ENCODE results near the gene ZNF358.
A peak's percentile ranks its signal among the peaks of the same experiment; 100 is the strongest.

ZNF358 gene

GRCh38 chr19:7522923-7523667 is 7.2 kb downstream of the ZNF358 start:
- TF ChIP-seq ZFX (IDR thresholded peaks at IDR 0.05) = no peak
- TF ChIP-seq, protein P1, sequence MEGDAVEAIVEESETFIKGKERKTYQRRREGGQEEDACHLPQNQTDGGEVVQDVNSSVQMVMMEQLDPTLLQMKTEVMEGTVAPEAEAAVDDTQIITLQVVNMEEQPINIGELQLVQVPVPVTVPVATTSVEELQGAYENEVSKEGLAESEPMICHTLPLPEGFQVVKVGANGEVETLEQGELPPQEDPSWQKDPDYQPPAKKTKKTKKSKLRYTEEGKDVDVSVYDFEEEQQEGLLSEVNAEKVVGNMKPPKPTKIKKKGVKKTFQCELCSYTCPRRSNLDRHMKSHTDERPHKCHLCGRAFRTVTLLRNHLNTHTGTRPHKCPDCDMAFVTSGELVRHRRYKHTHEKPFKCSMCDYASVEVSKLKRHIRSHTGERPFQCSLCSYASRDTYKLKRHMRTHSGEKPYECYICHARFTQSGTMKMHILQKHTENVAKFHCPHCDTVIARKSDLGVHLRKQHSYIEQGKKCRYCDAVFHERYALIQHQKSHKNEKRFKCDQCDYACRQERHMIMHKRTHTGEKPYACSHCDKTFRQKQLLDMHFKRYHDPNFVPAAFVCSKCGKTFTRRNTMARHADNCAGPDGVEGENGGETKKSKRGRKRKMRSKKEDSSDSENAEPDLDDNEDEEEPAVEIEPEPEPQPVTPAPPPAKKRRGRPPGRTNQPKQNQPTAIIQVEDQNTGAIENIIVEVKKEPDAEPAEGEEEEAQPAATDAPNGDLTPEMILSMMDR (conservative IDR thresholded peaks at IDR 0.05) = no peak
- peak overlapping the region; percentile 47 for H3K27ac ChIP-seq

DNA sequence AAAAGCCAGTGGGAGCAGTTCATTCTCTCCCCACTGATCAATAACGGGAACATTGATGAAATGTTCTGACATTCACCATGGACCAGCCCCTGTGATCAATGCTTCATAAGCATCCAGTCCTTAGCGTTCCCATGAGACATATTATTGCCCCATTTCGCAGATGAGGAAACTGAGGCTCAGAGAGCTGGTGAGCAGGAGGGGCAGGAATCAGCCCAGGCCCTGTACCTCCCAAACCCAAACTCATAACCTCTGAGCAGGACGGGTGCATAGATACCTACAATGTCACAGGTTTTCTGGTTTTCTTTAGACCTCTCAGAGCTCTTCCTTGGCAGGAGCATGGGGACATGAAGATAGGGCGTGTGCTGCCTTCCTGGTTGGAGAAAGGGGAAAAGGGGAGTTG is 8.6 kb downstream of the ZNF358 start:
- no peak overlapping the region for H3K27ac ChIP-seq
- TF ChIP-seq, protein P1 (conservative IDR thresholded peaks at IDR 0.05) = no peak
- no peak for TF ChIP-seq ZFX (IDR thresholded peaks at IDR 0.05)

GRCh38 chr19:7524992-7525739 is 9.3 kb downstream of the ZNF358 start:
- TF ChIP-seq ZFX (IDR thresholded peaks at IDR 0.05) = no peak
- TF ChIP-seq, protein P1 (conservative IDR thresholded peaks at IDR 0.05) = no peak
- H3K27ac ChIP-seq = no peak overlapping the region

DNA sequence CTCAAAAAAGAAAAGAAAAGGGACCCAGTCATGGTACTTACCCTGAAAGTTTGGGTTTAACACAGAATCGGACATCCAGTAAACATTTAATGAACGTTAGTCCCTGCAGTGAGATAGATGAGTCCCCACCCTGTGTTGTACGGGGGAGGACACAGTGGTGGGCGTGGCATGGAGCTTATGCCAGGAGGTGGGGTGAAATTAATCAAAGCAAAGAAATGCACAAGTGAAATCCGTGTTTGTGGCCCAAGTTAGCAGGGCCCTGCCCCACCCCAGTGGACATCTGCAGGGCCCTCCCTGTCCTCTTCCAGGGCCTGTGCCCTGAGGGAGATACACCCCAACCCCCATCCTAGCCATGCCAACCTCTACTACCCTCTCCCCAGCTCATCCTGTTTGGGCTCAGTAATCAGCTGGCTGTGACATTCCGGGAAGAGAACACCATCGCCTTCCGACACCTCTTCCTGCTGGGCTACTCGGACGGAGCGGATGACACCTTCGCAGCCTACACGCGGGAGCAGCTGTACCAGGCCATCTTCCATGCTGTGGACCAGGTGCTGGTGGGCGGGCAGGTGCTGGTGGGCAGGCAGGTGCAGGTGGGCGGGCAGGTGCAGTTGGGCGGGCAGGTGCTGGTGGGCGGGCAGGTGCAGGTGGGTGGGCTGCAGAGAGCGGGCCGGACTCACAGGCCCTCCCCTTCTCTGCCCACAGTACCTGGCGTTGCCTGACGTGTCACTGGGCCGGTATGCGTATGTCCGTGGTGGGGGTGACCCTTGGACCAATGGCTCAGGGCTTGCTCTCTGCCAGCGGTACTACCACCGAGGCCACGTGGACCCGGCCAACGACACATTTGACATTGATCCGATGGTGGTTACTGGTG is 10.4 kb downstream of the ZNF358 start:
- H3K27ac ChIP-seq = no peak overlapping the region
- TF ChIP-seq, protein P1 (conservative IDR thresholded peaks at IDR 0.05) = no peak
- no peak for TF ChIP-seq ZFX (IDR thresholded peaks at IDR 0.05)

- H3K27ac ChIP-seq = no peak overlapping the region
- TF ChIP-seq ZFX (IDR thresholded peaks at IDR 0.05) = no peak
- TF ChIP-seq, protein P1 (conservative IDR thresholded peaks at IDR 0.05) = no peak
Observed at GRCh38 chr19:7527516-7528191, 11.8 kb downstream of the ZNF358 start.

DNA sequence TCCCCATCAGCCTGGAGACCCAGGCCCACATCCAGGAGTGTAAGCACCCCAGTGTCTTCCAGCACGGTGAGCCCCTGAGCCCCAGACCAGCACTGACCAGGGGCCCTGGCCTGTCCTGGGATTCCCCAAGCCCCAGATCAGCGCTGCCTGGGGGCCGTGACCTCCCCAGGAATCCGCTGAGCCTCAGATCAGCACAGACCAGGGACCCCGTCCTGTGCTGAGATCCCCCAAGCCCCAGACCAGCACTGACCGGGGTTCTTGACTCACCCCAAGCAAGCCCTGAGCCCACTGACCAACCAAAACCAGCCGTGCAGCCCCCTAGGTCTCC is 12.3 kb downstream of the ZNF358 start:
- TF ChIP-seq ZFX (IDR thresholded peaks at IDR 0.05) = no peak
- TF ChIP-seq, protein P1 (conservative IDR thresholded peaks at IDR 0.05) = no peak
- no peak overlapping the region for H3K27ac ChIP-seq
